OCI-LY7 (cell line): Measurements from ENCODE around the gene ANLN. TPM values are rescaled to one million over a fixed set of nuclear protein-coding genes. Genes with fewer than 3 reads are reported as not detected.

ENCODE experiments used
- BruUV-seq: library from RNA; stranded (reverse); fragments of 400-500 nt; replicated peaks from 2 replicates; lab custom pipeline; 2021; lab: Mats Ljungman, UMichigan
- CTCF ChIA-PET: fragments of 300-600 bp; sonication (Branson Sonifier 250); formaldehyde crosslinking; loops from one replicate; lab custom pipeline; 2022; ENCODE audit warnings: antibody characterized with exemption; ENCODE audit not compliant: unreplicated experiment; lab: Charles Lee
- POLR2A ChIA-PET: fragments of 300-600 bp; sonication (Branson Sonifier 250); formaldehyde crosslinking; loops from one replicate; lab custom pipeline; 2022; ENCODE audit warnings: antibody characterized with exemption; lab: Charles Lee
- DNase-seq: peaks from one replicate; pipeline ENCODE4 v3.0.0-alpha.2; 2015; ENCODE audit warnings: low spot score
- H2AFZ ChIP-seq: fragments of 200-600 bp; sonication (generic), shearing (Covaris generic); 2 replicates; pipeline ENCODE4 v1.6.1; 2014; ENCODE audit warnings: mild to moderate bottlenecking, antibody characterized with exemption, low read length, moderate library complexity
- H3K27ac ChIP-seq: fragments of 200-600 bp; sonication (generic); 2 replicates; pipeline ENCODE4 v1.5.1; 2014; ENCODE audit warnings: mixed run types, low read depth, mild to moderate bottlenecking, moderate library complexity, low read length, inconsistent platforms; ENCODE audit not compliant: poor library complexity, severe bottlenecking
- H3K36me3 ChIP-seq: fragments of 200-600 bp; sonication (generic); 2 replicates; pipeline ENCODE4 v1.6.1; 2014; ENCODE audit warnings: mild to moderate bottlenecking, antibody characterized with exemption, low read length, moderate library complexity, mixed read lengths; ENCODE audit not compliant: insufficient read depth
- H3K4me1 ChIP-seq: fragments of 200-600 bp; sonication (generic); 2 replicates; pipeline ENCODE4 v1.5.1; 2014; ENCODE audit warnings: mild to moderate bottlenecking, low read length; ENCODE audit not compliant: insufficient read depth, poor library complexity, severe bottlenecking
- H3K4me2 ChIP-seq: fragments of 200-600 bp; sonication (generic); 2 replicates; pipeline ENCODE4 v1.6.1; 2014; ENCODE audit warnings: mild to moderate bottlenecking, low read length
- H3K4me3 ChIP-seq: fragments of 200-600 bp; sonication (generic); 2 replicates; pipeline ENCODE4 v1.5.1; 2014; ENCODE audit warnings: mild to moderate bottlenecking, low read depth, low read length; ENCODE audit not compliant: poor library complexity, severe bottlenecking
- H3K79me2 ChIP-seq: fragments of 200-600 bp; sonication (generic); 2 replicates; pipeline ENCODE4 v1.6.1; 2016; ENCODE audit warnings: low read depth, mild to moderate bottlenecking, low read length, moderate library complexity, mixed read lengths; ENCODE audit not compliant: insufficient read depth
- H3K9me2 ChIP-seq: fragments of 200-600 bp; sonication (generic); 2 replicates; pipeline ENCODE4 v1.6.1; 2016; ENCODE audit warnings: mild to moderate bottlenecking, low read length, mixed read lengths; ENCODE audit not compliant: insufficient read depth
- H3K9me3 ChIP-seq: fragments of 200-600 bp; sonication (generic); 2 replicates; pipeline ENCODE4 v1.6.1; 2014; ENCODE audit warnings: mild to moderate bottlenecking, mixed run types, low read length, mixed read lengths
- H4K20me1 ChIP-seq: fragments of 200-600 bp; sonication (generic); 2 replicates; pipeline ENCODE4 v1.6.1; 2014; ENCODE audit warnings: mild to moderate bottlenecking, antibody characterized with exemption, low read length, moderate library complexity, mixed read lengths; ENCODE audit not compliant: insufficient read depth
- CTCF ChIP-seq: fragments of 200-600 bp; sonication (generic); conservative IDR thresholded peaks from 2 replicates; pipeline ENCODE4 v1.5.1; 2014; ENCODE audit warnings: mild to moderate bottlenecking, antibody characterized with exemption, low read length, moderate library complexity, mixed read lengths
- EZH2phosphoT487 ChIP-seq: fragments of 200-600 bp; sonication (generic); IDR thresholded peaks from 2 replicates; pipeline ENCODE4 v1.6.1; 2018; ENCODE audit warnings: low read depth, borderline replicate concordance, mild to moderate bottlenecking, mixed run types, antibody characterized with exemption, low read length, moderate library complexity, mixed read lengths
- intact Hi-C: fragments of 100-400 bp; cut with micrococcal nuclease; formaldehyde crosslinking; loops from one replicate; pipeline ENCODE4 v1.10.0; 2022; ENCODE audit not compliant: unreplicated experiment
- total RNA-seq, 2 experiments: library from RNA; depleted of rRNA in 1 of 2; stranded (reverse); fragments of >200 nt in 1 of 2; shearing (Covaris generic) in 1 of 2; gene quantifications; 2 replicates each; pipeline ENCODE4 v1.2.3, GENCODE V29; 2014 to 2022

ANLN gene
- total RNA-seq, 2 experiments from 2014 or later: 56.5 to 71.0 TPM

- Histone ChIP-seq H3K9me2 (no peaks in the 10 kb centered on the region), H3K4me1 (peaks cover 32% of the 10 kb centered on the region), H3K27ac (peak overlapping the region; percentile 82), H3K36me3 (peaks cover 33% of the 10 kb centered on the region), H3K9me3 (peaks cover 12% of the 10 kb centered on the region; the same call in 1 of the 2 replicates), H3K4me3 (peak overlapping the region; percentile 85), H2AFZ (peak overlapping the region; percentile 92), H3K79me2 (peaks cover 58% of the 10 kb centered on the region), H3K4me2 (peak overlapping the region; percentile 86), H4K20me1 (peaks cover 13% of the 10 kb centered on the region)
- BruUV-seq: TSS peak; percentile 69
- ChIA-PET POLR2A (interaction anchor here (0.6 to 2.7 kb wide), 6 partner anchors 21 to 750 kb away, joined by 3 to 10 read pairs (median 3); a partner anchor contains a TSS), CTCF (no interaction called here)
- intact Hi-C loops: loop anchor here (2.0 to 10.0 kb wide), 2 partner anchors 238 to 696 kb away; partner anchors contain the start of genes EEPD1 and HERPUD2
- DNase-seq: peak; percentile 63
- no peak for TF ChIP-seq EZH2phosphoT487
- TF ChIP-seq CTCF: no peak
These were observed 783 bp downstream of the ANLN start for GRCh38 chr7:36390199-36391090.

DNA sequence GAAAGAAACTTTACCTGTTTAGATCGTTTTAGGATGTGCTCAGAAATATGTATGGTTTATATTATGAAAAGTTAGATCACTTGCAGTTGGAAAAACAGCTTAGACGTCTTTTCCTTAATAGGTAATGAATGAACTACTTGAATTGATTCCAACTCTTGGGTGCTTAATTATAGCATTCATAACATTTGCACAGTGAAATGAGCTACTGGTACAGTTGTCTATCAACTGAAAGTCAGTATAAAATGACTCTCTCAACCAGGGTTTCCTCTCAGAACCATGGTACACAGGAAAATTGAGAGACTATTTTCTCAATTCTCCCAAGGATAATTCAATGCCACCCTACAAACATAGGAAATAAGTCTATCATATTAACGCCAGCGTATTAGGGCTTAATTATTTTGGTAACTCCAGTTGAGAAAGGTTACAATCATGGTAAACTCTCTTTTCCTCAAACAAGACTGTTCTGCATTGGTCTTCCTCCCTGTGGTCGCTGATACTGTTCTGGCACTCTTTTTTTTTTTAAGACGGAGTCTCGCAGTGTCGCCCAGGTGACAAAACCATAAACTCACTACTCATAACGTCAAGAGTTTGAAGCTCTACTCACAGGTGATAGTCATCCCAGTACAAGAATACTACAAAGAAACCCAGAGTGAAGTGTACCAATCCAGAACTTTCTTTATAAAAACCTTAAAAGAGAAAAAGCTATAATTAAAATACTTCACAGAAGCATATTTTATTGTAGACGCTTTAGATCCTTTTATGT, 2.0 kb downstream of the ANLN start:
- intact Hi-C loops: loop anchor here (2.0 to 10.0 kb wide), 2 partner anchors 239 to 697 kb away; partner anchors contain the start of genes EEPD1 and HERPUD2
- peaks cover 32% of the 10 kb centered on the region for H3K4me1 ChIP-seq
- no peak for TF ChIP-seq CTCF
- TF ChIP-seq EZH2phosphoT487: no peak
- BruUV-seq: no TSS peak
- POLR2A ChIA-PET: interaction anchor here (0.6 to 2.1 kb wide), 7 partner anchors 9 to 541 kb away, joined by 3 to 9 read pairs (median 3); a partner anchor contains a TSS
- H3K9me3 ChIP-seq: peaks cover 18% of the 10 kb centered on the region; the same call in 1 of the 2 replicates
- H2AFZ ChIP-seq: no peak overlapping the region
- peak overlapping the region; percentile 82 for H3K27ac ChIP-seq
- peak overlapping the region; percentile 85 for H3K4me3 ChIP-seq
- DNase-seq: peak; percentile 40
- peaks cover 45% of the 10 kb centered on the region for H3K36me3 ChIP-seq
- H3K4me2 ChIP-seq: peak overlapping the region; percentile 86
- no peaks in the 10 kb centered on the region for H3K9me2 ChIP-seq
- H3K79me2 ChIP-seq: peaks cover 69% of the 10 kb centered on the region
- CTCF ChIA-PET: no interaction called here
- H4K20me1 ChIP-seq: peaks cover 13% of the 10 kb centered on the region
